ENCODE data around the gene TNC.

Gene TNC

GRCh38 chr9:115004545-115004944, 113.4 kb downstream of the TNC start:
- no peak for DNase-seq

- DNase-seq, result no peak
Observed at GRCh38 chr9:115002371-115003120, 115.4 kb downstream of the TNC start.

- no peak for DNase-seq
Observed at GRCh38 chr9:115000217-115000639, 117.7 kb downstream of the TNC start.

- DNase-seq, result no peak
Observed at GRCh38 chr9:114998326-114998725, 119.6 kb downstream of the TNC start.

GRCh38 chr9:114995681-114996221, 122.2 kb downstream of the TNC start:
- DNase-seq, result no peak

GRCh38 chr9:114994768-114995167, 123.2 kb downstream of the TNC start:
- DNase-seq, result no peak

GRCh38 chr9:114991861-114992260, 126.1 kb downstream of the TNC start:
- DNase-seq, result no peak

GRCh38 chr9:114990901-114991300, 127.1 kb downstream of the TNC start:
- DNase-seq, result no peak

- no peak for DNase-seq
Observed at GRCh38 chr9:114989600-114990410, 128.2 kb downstream of the TNC start.

- DNase-seq, result no peak
Observed at GRCh38 chr9:114988962-114989599, 128.9 kb downstream of the TNC start.

- no peak for DNase-seq
Observed at GRCh38 chr9:114987116-114987515, 130.8 kb downstream of the TNC start.

GRCh38 chr9:114985959-114986501, 131.9 kb downstream of the TNC start:
- DNase-seq, result no peak

- DNase-seq, result no peak
Observed at GRCh38 chr9:114981063-114981462, 136.9 kb downstream of the TNC start.

GRCh38 chr9:114973216-114973615, 144.7 kb downstream of the TNC start:
- no peak for DNase-seq

GRCh38 chr9:114972510-114973136, 145.3 kb downstream of the TNC start:
- DNase-seq, result no peak

Data from GF-D8 (cell line).